Stomach (tissue), 19 donors: Measurements from ENCODE around the gene COL18A1. TPM values are rescaled to one million over a fixed set of nuclear protein-coding genes. Genes with fewer than 3 reads are reported as not detected.
A peak's percentile ranks its signal among the peaks of the same experiment; 100 is the strongest.

Source experiments
- DNase-seq, 2 donors: peaks; one replicate each; pipeline versions ENCODE4 v3.0.0 to v3.0.0-alpha.2; 2013 to 2019
- H3K27ac ChIP-seq, 5 donors: fragments of 200-600 bp in 4 of 5; sonication (generic) in 4 of 5; one replicate each; pipeline ENCODE4 v1.5.1; 2013 to 2019; ENCODE audit warnings: mild to moderate bottlenecking in 1 of 5, moderate library complexity in 1 of 5
- H3K27me3 ChIP-seq, 3 donors: fragments of 200-600 bp; sonication (generic); one replicate each; pipeline ENCODE4 v1.5.1; 2017 to 2019; ENCODE audit warnings: mixed run types in 1 of 3
- H3K36me3 ChIP-seq, 4 donors: fragments of 200-600 bp; sonication (generic); 1 replicate in 3 of 4; 2 replicates in 1 of 4; pipeline ENCODE4 v1.5.1; 2016 to 2019
- H3K4me1 ChIP-seq, 4 donors: fragments of 200-600 bp; sonication (generic); one replicate each; pipeline ENCODE4 v1.5.1; 2016 to 2019
- H3K4me3 ChIP-seq, 4 donors: fragments of 200-600 bp; sonication (generic) in 3 of 4; one replicate each; pipeline ENCODE4 v1.5.1; 2016 to 2019; ENCODE audit warnings: mild to moderate bottlenecking in 1 of 4
- H3K9me3 ChIP-seq, 4 donors: fragments of 200-600 bp; sonication (generic); one replicate each; pipeline ENCODE4 v1.5.1; 2016 to 2019
- CTCF ChIP-seq, 7 experiments: fragments of 450-650 bp in 4 of 7; fragments of 200-600 bp in 3 of 7; sonication (generic) in 3 of 7; IDR thresholded peaks; one replicate each; pipeline ENCODE4 v1.5.1; 2016 to 2019; ENCODE audit warnings: antibody characterized with exemption in 7 of 7, control low read depth in 2 of 7, mild to moderate bottlenecking in 1 of 7
- EP300 ChIP-seq: sonication (generic); formaldehyde crosslinking; IDR thresholded peaks from one replicate; pipeline ENCODE4 v1.6.1; 2017; ENCODE audit warnings: antibody characterized with exemption
- POLR2A ChIP-seq, 4 donors: fragments of 450-650 bp; IDR thresholded peaks; one replicate each; pipeline ENCODE4 v1.6.1; 2016; ENCODE audit warnings: antibody characterized with exemption in 4 of 4, control low read depth in 2 of 4, mild to moderate bottlenecking in 1 of 4, moderate library complexity in 1 of 4
- POLR2AphosphoS5 ChIP-seq, 3 donors: sonication (generic); formaldehyde crosslinking; IDR thresholded peaks; one replicate each; pipeline ENCODE4 v1.6.1; 2016; ENCODE audit warnings: antibody characterized with exemption in 3 of 3
- WGBS, 5 donors: extraction: QIAGEN DNeasy Blood & Tissue Kit in 3 of 5; methylation state at CpG; one replicate each; pipeline versions ENCODE4 v1.1.5 to v1.1.7; 2013 to 2018; 5-methylcytosine and 5-hydroxymethylcytosine counted together
- intact Hi-C: fragments of 100-400 bp; cut with DNase I; formaldehyde crosslinking; loops from one replicate; pipeline ENCODE4 v1.15.1; 2023; ENCODE audit warnings: low total_unique reads
- long read RNA-seq, 10 donors: transcript quantifications; one replicate each; lab custom pipeline, GENCODE V29; 2026
- polyA plus RNA-seq, 3 donors: library from polyadenylated mRNA; stranded (reverse); fragments of 200-250 nt; gene quantifications; one replicate each; pipeline ENCODE4 v1.2.3, GENCODE V29; 2013
- total RNA-seq, 5 donors: library from RNA; depleted of rRNA; stranded (reverse); fragments of >200 nt; gene quantifications; one replicate each; pipeline versions ENCODE4 v1.1.0 to v1.2.3, GENCODE V29; 2014 to 2016
- donor health status: healthy with polysubstance abuse.
- donor health status: Bipolar disorder and iron deficiency.
- donor health status: healthy.

COL18A1 gene
- total RNA-seq: 100 to 1,000 TPM in 1 of 5 donors, 10 to 100 TPM in 4; 19.8 to 212 (median 34.9) TPM
- 10 to 100 TPM; 20.0 to 34.3 (median 20.7) TPM for polyA plus RNA-seq
- long read RNA-seq, donor 1: 0 reads
- long read RNA-seq, donor 2, full-length matches to known transcripts: 2 of 15 reads
- long read RNA-seq, donor 2, partial matches to known transcripts: 13 of 15 reads
- long read RNA-seq, donor 2, other reads (novel, unspliced or antisense): 0 of 15 reads
- long read RNA-seq, donor 3, full-length matches to known transcripts: 2 of 10 reads
- long read RNA-seq, donor 3, partial matches to known transcripts: 8 of 10 reads
- long read RNA-seq, donor 3, other reads (novel, unspliced or antisense): 0 of 10 reads
- long read RNA-seq, donor 4: 0 reads
- long read RNA-seq, donor 5, full-length matches to known transcripts: 4 of 37 reads
- long read RNA-seq, donor 5, partial matches to known transcripts: 33 of 37 reads
- long read RNA-seq, donor 5, other reads (novel, unspliced or antisense): 0 of 37 reads
- long read RNA-seq, donor 6, partial matches to known transcripts: 29 of 30 reads
- long read RNA-seq, donor 6, other reads (novel, unspliced or antisense): 0 of 30 reads
- long read RNA-seq, donor 7, partial matches to known transcripts: 12 of 12 reads
- long read RNA-seq, donor 7, other reads (novel, unspliced or antisense): 0 of 12 reads
- long read RNA-seq, donor 8, full-length matches to known transcripts: 1 of 29 reads
- long read RNA-seq, donor 8, partial matches to known transcripts: 28 of 29 reads
- long read RNA-seq, donor 8, other reads (novel, unspliced or antisense): 0 of 29 reads
- long read RNA-seq, donor 9, partial matches to known transcripts: 7 of 7 reads
- long read RNA-seq, donor 9, other reads (novel, unspliced or antisense): 0 of 7 reads
- long read RNA-seq, donor 10: 0 reads

- H3K9me3 ChIP-seq: peaks cover 0 to 9% (median 7%) of the 10 kb centered on the region in 4 donors
- peak within 1 kb of the TSS; percentile 55 to 65 (median 60) for H3K4me3 ChIP-seq
- peak; percentile 52 to 86 for DNase-seq
- no peaks in the 10 kb centered on the region for H3K36me3 ChIP-seq
- peaks cover 9 to 43% (median 32%) of the 10 kb centered on the region in 4 donors for H3K4me1 ChIP-seq
- intact Hi-C loops: no loop called here
- WGBS, 5 donors: 0 to 2% (median 1%) methylated on average over 4 to 64 of the region's 69 CpGs; no CpG with 5 or more reads in 1 of the 5 donors
- H3K27me3 ChIP-seq: peaks cover 0 to 72% (median 18%) of the 10 kb centered on the region in 3 donors
- H3K27ac ChIP-seq: peak within 1 kb of the TSS; percentile 64 to 88 (median 81)
- TF ChIP-seq CTCF (IDR thresholded peaks at IDR 0.05): no peak
- TF ChIP-seq POLR2AphosphoS5 (IDR thresholded peaks at IDR 0.05): peak in 1 of 3 donors; percentile 11
- no peak for TF ChIP-seq POLR2A (IDR thresholded peaks at IDR 0.05)
- no peak for TF ChIP-seq EP300
Measured at GRCh38 chr21:45404730-45405270, at the start of gene COL18A1. TSS of gene COL18A1 (plus strand) at chr21:45405165. CDS start at chr21:45405231, 66 bp downstream.

GRCh38 chr21:45355573-45355972 lies 49.4 kb upstream of the COL18A1 start:
- TF ChIP-seq CTCF (IDR thresholded peaks at IDR 0.05) (no peak), EP300 (no peak), POLR2AphosphoS5 (IDR thresholded peaks at IDR 0.05) (no peak), POLR2A (IDR thresholded peaks at IDR 0.05) (no peak)
- intact Hi-C loops: no loop called here
- H3K27ac ChIP-seq: peak overlapping the region in 1 of 5 donors; percentile 79

GRCh38 chr21:45356251-45356650 lies 48.7 kb upstream of the COL18A1 start:
- DNase-seq: no peak
- peak overlapping the region in 3 of 5 donors; percentile 64 to 79 (median 78) for H3K27ac ChIP-seq
- no peak overlapping the region for H3K4me3 ChIP-seq
- H3K27me3 ChIP-seq: peaks cover 0 to 11% (median 0%) of the 10 kb centered on the region in 3 donors
- H3K9me3 ChIP-seq: no peaks in the 10 kb centered on the region
- intact Hi-C loops: no loop called here
- H3K4me1 ChIP-seq: peaks cover 14 to 22% (median 16%) of the 10 kb centered on the region in 4 donors
- 66 to 83% (median 74%) methylated on average over 10 of the region's 10 CpGs for WGBS, 5 donors
- TF ChIP-seq POLR2AphosphoS5 (IDR thresholded peaks at IDR 0.05): no peak
- no peak for TF ChIP-seq EP300
- TF ChIP-seq POLR2A (IDR thresholded peaks at IDR 0.05): no peak
- no peak for TF ChIP-seq CTCF (IDR thresholded peaks at IDR 0.05)
- no peaks in the 10 kb centered on the region for H3K36me3 ChIP-seq

More at GRCh38 chr21:45355573-45355972, 49.4 kb upstream of the COL18A1 start:
- H3K4me3 ChIP-seq: no peak overlapping the region
- peaks cover 0 to 12% (median 0%) of the 10 kb centered on the region in 3 donors for H3K27me3 ChIP-seq
- no peaks in the 10 kb centered on the region for H3K36me3 ChIP-seq
- WGBS, 5 donors: 45 to 70% (median 58%) methylated on average over 14 of the region's 14 CpGs
- no peak for DNase-seq
- peaks cover 15 to 27% (median 18%) of the 10 kb centered on the region in 4 donors for H3K4me1 ChIP-seq
- H3K9me3 ChIP-seq: no peaks in the 10 kb centered on the region
